ENCODE measurements around the gene DICER1.

- TF ChIP-seq EZH2 (IDR thresholded peaks at IDR 0.05; ENCODE audit: insufficient read depth, low read length) (no peak), CTCF (IDR thresholded peaks at IDR 0.05; ENCODE audit: insufficient read depth, low read depth, low read length) (no peak)
Observed at GRCh38 chr14:95193081-95193480, 35.8 kb upstream of the DICER1 start.

All from astrocyte (in vitro differentiated cells and primary cell).